CD4-positive, alpha-beta T cell treated with Interferon gamma for 1 hour (primary cell): ENCODE measurements around the gene TSHZ2.
"Not testable (repeated sequence)": the region's sequence is repeated elsewhere in the genome, so short reads cannot be mapped to it uniquely, and the experiment has no call there.

Experiments
- DNase-seq: peaks from one replicate; pipeline ENCODE4 v3.0.0-alpha.2; 2020

Gene TSHZ2

DNA sequence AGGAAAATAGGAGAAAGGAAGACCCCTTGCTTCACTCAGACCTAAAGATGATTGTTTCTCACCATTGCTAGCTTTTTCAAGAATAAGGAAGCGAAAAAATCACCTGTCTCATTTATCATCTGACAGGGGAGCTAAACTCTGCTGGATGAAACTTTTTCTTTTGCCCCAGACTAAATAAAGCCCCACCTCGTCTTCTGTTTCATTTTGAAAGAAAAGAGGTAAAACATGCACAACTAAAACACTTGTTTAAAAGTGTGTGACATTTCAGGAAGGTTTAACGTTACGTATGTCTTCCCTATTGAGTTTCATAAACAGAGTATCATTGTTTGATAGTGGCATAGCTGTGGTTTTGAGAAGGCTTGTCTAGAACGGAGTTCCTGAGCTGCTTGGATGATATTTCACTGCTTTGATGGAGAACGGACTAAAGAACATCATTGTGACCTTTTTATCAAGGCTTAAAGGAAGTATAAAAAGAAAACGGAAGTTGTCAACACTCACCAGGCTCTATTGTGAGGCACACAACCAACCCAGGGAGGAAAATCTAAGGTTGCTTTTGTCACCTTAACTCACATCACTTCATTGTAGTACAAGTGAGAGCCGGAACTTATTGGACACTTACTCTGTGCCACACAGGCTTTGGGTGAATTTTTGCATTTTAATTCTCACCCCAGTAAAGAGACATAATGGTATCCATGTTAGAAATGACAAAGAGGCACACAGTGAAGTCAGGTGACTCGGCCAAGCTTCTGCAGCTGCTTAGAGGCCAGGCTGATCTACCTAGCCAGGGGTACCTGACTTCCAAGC lies 29.5 kb downstream of the TSHZ2 start:
- no peak for DNase-seq

DNA sequence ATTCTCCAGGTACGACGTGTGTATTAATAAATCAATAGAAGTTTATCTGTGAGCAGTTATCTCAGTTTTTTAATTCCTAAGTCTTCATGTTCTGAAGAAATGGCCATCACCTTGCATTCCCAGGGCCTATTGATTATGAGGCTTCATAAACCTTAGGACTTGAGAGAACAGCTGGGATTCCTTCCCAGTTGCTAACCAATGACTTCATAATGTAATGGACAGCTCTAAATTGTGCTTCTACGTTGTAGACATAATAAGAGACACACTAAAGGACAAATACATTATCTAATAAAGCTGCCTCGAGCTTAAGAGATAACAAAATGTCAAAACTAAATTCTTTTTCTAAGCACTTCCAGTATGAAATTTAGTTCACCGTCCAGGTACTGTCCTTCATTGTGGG lies 30.6 kb downstream of the TSHZ2 start:
- no peak for DNase-seq

DNA sequence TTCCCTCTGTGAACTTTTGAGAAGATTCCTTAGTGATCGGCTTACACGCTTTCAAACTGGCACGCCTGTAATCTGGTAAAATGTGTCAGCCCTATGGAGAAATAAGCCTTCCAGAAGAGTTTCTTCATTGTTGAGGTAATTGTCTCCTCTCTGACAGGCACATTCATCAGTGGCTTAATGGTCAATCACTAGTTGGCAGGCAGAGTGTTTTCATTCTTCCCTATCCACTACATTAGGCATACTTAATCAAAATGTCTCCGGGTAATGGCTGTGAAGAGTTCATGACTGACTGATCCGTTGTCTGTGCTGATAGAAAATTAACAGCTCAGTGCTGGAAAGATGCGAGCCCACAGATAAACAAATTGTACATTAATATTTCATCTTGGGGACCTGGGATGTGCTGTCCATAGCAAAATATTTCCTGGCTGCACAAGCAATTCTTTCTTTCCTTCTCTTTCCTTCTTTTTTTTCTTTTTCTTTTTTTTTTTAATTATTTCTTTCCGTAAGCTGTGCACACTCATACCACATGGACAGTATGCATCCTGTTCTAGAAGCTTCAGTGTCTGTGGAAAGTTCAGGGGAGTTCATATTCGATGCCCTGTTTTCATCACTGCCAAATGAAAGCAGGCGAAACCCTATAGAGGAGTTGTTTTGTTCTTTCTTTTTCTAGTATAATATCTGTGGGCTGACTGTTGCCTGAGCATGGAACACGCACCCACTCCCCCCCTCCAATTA lies 31.4 kb downstream of the TSHZ2 start:
- no peak for DNase-seq

DNA sequence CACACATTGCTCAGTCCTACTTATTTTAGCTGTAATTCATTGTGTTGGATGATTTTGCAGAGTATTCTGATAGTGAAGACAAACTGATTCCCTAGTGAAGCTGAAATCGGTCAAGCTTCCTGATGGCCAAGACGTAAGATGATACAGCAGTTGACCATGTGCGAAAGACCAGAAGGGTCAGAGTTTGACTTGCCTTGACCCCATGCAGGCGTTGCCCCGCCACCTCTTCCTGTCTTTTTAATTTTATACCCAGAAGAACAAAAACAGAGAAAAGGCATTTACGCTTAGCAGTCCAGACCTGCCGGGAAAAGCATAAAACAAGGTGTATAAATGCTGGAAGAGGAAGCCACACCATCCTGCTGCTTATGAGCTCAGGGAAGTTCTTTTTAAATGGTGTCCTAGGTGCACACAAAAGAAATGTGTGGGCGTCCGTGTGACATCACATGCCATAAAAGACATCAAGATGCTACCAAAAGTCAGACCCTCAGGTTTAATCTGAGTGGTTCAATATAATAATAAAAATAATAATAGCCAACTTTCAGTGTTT lies 32.2 kb downstream of the TSHZ2 start:
- no peak for DNase-seq

DNA sequence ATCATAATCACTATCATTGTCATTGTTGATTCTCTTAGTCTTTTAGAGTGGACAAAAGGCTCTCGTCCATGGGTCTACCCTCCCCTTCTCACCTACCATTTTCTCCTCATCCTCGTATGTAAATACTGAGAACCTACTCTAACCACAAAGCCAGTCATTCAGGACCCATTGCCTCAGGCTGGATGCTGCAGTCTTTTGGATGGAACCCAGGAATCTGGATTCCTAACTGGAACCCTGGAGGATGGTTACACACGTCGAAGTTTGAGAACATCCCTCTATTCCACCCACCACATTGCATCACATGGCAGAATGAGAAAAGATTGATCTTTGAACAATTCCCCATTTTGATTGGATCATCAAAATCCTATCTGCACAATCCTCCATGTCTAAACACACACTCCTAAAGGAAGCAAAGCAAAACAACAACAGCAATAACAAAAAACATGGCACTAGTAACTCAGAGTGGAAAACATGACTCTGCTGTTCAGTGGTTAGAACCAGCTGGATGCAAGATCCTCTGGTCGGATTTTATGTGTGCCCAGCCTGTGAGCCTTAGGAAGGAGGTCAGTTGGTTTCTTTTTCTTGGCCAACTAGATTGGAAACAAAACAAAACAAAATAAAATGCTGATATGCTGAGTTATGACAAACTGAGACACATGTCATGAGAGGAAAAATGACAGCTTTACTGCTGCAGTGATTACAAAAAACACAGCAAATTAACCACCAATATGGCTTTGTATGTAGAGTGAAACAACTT lies 38.0 kb downstream of the TSHZ2 start:
- DNase-seq, result no peak

DNA sequence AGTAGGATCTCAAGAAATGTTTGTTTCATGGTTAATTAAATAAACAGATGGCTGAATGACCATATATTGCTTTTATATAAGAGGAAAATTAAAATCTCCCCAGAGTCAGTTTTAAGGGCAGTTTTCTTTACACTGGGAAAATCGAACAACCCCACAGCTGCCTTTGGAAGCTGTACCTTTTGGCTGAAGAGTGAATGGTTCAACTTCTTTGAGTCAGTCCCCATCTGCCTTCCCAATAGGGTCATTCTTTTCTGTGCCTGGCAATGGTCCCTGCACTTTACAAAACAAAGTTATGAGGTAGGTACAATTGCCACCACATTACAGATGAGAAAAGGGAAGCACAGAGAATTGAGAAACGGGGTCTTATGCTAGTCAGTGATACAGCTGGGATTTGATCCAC lies 39.5 kb downstream of the TSHZ2 start:
- no peak for DNase-seq

DNA sequence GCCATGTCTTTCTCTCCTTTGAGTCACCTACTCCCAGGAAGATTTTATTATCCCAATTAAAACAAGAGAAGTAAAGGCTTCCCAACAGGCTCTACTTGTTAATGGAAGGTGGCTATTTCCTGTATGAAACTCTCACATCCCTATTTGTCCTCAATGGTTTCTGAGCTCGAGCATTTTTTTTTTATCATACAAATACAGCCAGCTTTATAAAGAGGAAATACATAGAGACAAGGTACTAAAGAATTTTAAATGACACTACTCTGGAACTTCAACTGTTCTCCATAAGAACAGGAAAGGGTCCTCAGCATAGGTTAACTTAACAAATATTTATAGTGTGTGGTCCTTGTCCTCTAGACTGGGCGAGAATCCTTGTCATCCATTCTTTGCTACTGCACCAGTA lies 41.0 kb downstream of the TSHZ2 start:
- DNase-seq, result no peak

DNA sequence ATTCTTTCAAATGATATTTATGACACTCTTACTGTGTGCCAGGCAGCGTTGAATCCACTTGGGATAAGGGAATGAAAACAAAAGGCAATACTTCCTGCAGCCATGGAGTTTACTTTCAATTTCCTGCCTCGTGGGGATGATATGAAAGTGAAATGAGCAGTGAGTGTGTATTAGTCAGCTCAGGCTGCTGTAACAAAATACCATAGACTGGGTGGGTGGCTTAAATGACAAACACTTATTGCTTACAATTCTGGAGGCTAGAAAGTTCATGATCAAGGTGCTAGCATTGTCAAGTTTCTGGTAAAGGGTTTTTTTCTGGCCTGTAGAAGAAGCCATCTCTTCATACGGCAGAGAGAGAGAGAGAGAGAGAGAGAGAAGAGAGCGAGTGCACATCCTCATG lies 41.7 kb downstream of the TSHZ2 start:
- DNase-seq, result no peak

DNA sequence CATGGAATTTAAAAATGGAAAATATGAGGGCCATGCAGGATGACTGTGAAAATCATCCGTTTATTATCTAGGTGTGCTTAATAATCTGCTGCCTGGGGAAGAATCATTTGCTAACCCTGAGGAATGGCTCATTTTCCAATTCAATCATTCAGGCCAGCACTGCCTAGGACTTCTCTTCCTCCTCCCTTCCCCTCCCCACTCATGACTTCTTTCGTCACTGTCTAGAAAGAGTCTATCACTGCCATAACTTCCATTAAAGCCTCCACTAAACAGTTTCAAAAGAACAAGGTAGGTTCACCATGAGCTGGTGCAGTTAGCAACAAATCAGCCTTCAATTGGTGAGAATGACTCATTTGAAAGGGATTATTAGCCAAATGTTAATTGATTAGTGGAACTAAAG lies 43.9 kb downstream of the TSHZ2 start:
- no peak for DNase-seq

DNA sequence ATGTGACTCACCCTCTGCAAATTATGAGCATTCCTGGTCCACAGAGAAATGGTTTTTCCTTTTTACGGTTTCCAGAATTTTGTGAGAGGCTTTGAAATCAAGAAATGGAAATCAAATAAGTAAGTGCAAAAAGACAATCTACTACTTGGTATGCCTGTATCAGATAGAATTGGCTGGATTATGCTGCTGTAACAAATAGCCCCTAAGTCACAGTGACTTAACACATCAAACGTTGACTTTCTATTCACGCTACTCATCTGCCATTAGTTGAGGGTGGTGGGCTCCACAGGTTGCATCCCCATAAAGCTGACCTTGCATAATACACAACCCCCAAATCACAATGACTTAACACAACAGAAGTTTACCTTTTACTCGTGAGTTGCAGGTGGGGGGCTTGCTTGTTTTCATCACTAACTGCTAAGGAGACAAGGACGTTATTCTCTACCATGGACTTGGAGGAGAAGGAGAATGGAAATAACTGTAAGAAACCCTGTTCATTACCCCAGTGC lies 44.4 kb downstream of the TSHZ2 start:
- no peak for DNase-seq

DNA sequence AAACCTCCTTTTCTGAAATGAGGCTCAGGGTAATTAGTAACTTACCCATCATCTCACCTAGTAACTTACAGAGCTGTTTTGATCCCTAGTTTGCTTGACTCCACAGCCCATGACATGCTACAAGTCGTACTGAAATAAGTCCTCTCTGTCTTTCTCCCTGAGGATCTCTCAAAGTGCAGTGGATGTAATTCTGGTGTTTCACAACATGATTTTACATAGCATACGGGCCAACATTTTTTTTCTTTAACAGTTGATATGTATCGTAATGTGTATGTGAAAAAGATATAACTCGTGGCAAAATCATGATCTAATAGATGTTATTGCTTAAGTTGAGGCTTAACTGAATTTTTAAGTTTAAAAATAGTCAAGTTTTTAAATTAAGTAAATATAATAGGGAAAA lies 45.0 kb downstream of the TSHZ2 start:
- no peak for DNase-seq

DNA sequence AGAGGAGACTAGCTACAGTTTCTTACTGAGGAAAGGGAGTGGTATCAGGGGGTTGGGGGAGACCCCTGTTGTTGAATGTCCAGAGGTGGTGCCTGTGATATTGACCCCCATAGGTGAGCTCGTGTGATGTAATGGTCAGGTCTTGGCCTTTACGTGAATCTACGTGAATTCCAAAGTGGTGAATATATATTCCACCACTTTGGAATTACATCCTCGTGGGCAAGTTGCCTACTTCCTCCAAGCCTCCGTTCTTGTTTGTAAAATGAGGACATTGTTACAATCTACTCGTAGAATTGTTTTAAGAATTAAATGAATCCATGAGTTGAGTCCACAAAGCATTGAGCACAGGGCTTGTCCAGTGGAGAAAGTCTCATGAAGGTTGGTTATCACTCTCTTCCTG lies 47.3 kb downstream of the TSHZ2 start:
- DNase-seq, result no peak

DNA sequence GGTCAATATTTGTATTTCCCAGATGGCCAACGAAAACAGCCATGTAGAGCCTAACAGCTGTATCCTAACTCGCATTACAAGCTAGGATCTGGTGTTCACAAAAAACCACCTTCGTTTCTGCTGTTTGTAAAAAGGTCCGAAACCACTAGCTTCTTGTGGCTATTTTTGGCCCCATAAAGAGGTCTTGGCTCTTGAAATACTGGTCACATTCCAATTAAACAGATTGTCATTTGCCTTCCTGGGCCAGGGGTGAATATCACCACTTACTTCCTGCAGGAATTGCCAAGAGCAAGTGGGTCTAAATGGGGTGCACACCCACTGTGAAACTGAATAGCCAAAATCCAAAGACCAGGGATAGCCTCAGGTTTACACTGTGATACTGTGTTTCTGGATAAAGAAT lies 48.2 kb downstream of the TSHZ2 start:
- DNase-seq, result no peak

DNA sequence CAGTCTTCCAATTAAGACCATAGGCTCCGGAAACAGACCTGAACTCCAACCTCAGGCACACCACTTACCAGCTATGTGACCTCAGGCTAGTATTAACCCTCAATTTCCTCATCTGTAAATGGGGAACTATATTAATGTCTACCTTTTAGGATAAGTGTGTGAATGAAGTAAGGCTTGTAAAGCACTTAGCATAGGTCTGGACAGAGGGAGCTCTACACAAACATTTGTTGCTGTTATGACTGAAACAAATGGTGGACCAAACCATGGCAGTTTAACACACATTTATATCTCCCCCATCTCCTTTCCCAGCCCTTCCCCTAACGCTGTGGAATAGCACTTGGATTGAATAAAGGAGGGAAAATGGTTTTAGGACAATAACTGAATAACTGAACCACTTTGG lies 48.7 kb downstream of the TSHZ2 start:
- no peak for DNase-seq

DNA sequence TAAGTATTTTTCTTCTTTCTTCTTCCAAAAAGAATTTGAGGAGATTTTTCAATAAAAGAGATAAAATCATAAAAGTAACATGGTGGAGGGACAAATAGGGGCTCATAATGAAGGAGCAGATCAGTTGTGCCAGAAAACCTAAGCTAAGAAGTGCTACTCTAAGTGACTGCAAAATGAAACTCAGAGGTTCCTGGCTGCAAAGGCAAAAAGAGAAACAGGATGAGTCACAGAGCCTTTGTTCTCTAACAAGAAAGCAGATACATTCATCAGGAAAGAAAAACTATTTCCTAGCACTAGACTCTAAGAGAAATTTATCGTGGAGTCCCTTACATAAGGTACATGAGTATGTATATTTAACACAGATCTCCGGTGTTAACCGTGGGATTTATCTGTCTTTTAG lies 49.8 kb downstream of the TSHZ2 start:
- no peak for DNase-seq

DNA sequence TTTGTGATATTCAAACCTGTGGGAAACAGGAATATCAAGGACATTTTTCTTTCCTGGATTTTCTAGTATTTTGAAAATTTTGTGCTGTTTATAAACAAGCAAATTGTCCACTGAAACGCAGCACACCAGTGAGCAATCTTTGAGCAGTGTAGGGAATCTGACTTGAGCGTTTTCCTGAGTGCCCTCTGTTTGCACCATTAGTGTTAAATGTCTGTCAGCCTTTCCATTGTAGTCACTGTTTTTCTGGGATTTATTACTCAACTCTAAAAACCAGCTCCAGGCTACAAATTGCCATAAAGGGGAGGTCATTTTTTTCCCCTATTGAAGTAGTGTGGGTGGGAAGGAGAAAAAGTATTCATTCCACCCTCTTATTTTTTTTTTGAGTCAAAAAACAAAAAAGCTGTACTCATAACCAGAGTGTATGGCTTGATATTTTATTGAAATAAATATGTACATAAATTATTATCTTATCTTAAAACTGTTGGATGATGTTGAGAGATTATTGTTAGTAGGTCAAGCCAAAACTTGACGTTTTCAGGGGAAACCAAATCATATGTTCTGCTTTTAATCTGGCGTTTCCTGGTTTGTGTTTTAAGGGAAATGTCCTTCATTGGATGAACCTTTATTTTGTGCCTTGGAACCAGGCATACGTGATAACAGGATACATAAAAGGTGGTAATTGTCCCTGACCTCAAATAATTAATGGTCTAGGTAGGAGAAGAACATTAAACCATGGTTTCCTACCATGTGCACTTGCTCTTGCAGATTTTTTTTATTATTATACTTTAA lies 51.8 kb downstream of the TSHZ2 start:
- DNase-seq, result no peak

DNA sequence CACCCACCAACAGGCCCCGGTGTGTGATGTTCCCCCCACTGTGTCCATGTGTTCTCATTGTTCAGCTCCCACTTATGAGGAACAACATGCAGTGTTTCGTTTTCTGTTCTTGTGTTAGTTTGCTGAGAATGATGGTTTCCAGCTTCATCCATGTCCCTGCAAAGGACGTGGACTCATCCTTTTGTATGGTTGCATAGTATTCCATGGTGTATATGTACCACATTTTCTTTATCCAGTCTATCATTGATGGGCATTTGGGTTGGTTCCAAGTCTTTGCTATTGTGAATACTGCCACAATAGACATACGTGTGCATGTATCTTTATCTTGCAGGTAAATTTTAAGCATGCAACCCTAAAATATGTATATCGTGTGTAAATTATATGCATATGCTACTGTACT lies 52.5 kb downstream of the TSHZ2 start:
- not testable (repeated sequence) for DNase-seq

DNA sequence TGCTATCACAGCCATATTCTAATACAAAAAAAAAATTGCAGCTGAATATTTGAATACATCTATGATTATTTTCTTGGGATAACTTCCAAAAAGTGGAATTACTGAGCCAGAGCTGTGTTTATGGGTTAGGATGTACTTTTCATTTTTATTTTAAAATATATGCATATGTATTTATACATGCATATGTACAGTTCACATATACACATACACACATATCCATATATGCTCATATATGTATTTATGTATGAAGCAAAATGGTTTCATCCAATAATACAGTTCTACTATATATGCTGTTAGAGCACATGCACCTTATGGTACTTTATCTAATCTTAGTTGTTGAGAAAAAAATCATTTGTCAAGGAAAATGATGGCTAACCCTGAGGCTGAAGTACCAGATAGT lies 54.9 kb downstream of the TSHZ2 start:
- DNase-seq, result no peak

DNA sequence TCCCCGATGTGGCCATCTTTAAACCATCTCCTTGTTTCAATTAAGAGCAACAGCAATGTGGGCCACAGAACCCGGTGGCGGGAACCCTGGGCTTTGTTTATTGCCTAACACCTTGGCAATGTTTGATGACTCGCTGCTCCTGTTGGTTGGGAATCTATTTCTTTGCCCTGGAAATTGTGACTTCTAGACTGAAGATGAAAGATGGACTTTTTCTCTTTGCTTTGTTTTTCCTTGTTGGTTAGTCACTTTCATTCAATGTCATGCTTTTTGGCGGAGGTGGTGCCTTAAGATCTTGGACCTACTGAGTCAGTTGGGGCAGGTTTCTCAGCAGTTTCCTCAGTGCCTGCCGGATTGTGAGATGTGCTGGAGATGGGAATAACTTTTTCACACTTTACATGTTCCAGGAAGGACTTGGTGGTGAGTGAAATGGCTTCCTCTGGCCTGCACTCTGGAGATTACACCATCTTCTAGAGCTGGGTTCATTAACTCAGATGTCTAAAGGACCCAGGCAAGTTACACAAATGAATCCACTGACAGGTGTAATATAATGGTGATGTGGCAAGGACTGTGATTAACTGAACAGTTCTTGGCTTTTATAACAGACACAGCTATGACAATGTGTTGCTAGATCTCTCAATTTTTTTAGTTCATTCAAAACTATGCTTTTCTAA lies 56.3 kb downstream of the TSHZ2 start:
- DNase-seq, result no peak

DNA sequence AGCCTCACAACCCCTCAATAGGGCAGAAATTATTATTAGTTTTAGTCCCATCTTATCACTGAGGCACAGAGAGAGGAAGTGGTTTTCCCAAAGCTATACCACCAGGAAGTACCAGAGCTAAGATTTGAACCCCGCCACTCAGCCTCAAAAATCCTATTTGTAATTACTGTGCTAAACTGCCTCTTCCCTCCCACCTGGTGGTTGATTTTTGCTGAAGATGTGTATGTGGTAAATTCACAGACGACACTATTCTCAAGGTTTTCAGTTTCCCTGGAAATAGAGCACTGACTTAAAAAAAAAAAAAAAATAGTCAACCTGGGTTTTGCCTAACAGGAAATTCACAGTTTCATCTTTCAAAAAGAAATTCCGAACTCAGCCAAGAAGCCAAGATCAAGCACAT lies 57.9 kb downstream of the TSHZ2 start:
- no peak for DNase-seq

DNA sequence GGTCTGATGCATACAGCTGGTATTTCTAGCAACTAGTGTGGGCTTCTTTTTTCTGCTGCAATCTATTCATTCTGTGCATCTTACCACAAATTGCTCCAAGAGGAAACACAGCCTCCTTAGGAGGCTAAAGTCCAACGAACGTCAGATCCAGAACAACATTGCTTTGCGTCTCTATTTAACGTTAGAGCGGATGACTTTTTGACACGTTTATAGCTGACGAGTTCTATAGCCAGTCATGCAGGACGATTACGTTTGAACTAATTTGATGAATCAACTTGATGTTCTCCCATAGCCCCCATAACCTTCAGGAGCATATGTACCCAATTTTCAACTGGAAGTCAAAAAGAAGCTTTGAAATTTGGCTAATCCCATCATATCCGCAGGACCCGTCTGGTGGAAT lies 59.9 kb downstream of the TSHZ2 start:
- no peak for DNase-seq

DNA sequence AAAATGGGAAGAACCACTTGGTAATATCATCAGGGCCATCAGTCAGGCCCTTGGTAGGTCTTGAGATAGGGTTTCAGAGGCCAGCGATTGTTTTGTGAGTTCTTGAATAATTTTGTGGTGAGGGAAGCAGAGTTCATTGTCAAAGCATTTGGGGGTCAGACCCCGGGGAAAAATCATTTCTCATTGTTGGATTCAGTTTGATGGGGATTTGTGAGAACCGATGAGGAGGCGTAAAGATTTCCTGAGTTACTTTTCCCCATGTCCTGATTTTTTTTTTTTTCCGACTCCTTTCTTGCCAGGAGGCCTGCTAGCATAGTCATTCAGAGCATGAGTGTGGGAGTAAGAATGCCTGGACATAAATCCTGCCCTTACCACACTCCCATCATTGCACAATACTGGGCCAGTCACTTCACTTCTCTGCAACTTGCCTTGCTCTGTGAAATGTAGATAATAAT lies 60.3 kb downstream of the TSHZ2 start:
- no peak for DNase-seq
